ENCODE data around the gene AHCYL1. TPM values are rescaled to one million over a fixed set of nuclear protein-coding genes. Genes with fewer than 3 reads are reported as not detected.
A peak's percentile ranks its signal among the peaks of the same experiment; 100 is the strongest.

The AHCYL1 gene
- total and polyA plus RNA-seq, 10 donors, result 16.2 to 65.3 (median 50.0) TPM

DNA sequence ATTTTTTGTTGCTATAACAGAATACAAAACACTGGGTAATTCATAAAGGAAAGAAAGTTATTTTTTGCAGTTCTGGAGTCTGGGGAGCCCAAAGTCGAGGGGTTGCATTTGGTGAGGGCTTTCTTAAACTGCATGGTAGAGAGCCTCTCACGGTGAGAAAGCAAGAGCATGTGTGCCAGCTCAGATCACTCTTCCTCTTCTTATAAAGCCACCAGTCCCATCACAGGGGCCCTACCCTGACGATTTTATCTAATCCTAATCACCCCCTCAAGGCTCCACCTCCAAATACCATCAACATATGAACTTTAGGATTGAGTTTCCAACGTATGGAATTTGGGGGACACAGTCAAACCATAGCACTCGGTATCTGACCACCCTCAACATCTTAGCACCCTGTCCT lies 48.9 kb downstream of the AHCYL1 start:
- intact Hi-C loops (cut with DNase I; ENCODE audit: low total_unique reads), result no loop called here
- Histone ChIP-seq H3K36me3 (peaks cover under 1 to 23% (median 4%) of the 10 kb centered on the region in 6 donors), H3K27ac (peak overlapping the region in 5 of 8 donors; percentile 89 to 95 (median 94)), H3K4me1 (peaks cover 19 to 73% (median 50%) of the 10 kb centered on the region in 6 donors), H3K9me3 (no peaks in the 10 kb centered on the region), H3K4me3 (peak overlapping the region in 1 of 8 donors; percentile 85), H3K27me3 (replicated peaks in 1 of 7) (no peaks in the 10 kb centered on the region)
- WGBS, 5 donors, result 80 to 90% (median 85%) methylated on average over 5 of the region's 5 CpGs
- TF ChIP-seq POLR2A (IDR thresholded peaks at IDR 0.05) (no peak), POLR2AphosphoS5 (IDR thresholded peaks at IDR 0.05) (no peak)
- TF ChIP-seq, protein P1, sequence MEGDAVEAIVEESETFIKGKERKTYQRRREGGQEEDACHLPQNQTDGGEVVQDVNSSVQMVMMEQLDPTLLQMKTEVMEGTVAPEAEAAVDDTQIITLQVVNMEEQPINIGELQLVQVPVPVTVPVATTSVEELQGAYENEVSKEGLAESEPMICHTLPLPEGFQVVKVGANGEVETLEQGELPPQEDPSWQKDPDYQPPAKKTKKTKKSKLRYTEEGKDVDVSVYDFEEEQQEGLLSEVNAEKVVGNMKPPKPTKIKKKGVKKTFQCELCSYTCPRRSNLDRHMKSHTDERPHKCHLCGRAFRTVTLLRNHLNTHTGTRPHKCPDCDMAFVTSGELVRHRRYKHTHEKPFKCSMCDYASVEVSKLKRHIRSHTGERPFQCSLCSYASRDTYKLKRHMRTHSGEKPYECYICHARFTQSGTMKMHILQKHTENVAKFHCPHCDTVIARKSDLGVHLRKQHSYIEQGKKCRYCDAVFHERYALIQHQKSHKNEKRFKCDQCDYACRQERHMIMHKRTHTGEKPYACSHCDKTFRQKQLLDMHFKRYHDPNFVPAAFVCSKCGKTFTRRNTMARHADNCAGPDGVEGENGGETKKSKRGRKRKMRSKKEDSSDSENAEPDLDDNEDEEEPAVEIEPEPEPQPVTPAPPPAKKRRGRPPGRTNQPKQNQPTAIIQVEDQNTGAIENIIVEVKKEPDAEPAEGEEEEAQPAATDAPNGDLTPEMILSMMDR (IDR thresholded peaks at IDR 0.05 in 8 of 11, conservative IDR thresholded peaks at IDR 0.05 in 3 of 11), result no peak
- no peak for DNase-seq

DNA sequence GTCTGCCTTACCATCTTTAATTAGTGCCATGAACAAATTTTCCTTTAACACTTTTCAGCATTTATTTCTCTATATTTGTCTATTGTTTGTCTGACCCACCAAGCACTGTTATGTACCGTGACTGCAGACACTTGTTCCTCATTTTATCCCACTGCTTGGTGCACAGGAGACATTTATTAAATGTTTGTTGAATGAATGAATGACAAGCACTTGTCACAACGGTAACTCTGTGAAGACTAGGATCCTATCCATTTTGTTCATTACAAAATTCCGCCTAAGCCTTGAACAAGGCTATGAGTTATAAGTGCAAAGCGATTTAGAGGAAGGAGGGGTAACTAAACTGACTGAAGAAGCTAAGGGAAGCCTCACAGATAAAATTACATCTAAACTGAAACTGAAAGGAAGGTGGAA lies 49.5 kb downstream of the AHCYL1 start:
- 27 to 43% (median 35%) methylated on average over 4 of the region's 4 CpGs for WGBS, 5 donors
- no peaks in the 10 kb centered on the region for H3K27me3 ChIP-seq (replicated peaks in 1 of 7)
- TF ChIP-seq, protein P1 (IDR thresholded peaks at IDR 0.05 in 8 of 11, conservative IDR thresholded peaks at IDR 0.05 in 3 of 11), result no peak
- TF ChIP-seq POLR2A (IDR thresholded peaks at IDR 0.05) (no peak), POLR2AphosphoS5 (IDR thresholded peaks at IDR 0.05) (no peak)
- H3K27ac ChIP-seq, result peak overlapping the region; percentile 83 to 95 (median 92)
- peaks cover 5 to 29% (median 11%) of the 10 kb centered on the region in 6 donors for H3K36me3 ChIP-seq
- intact Hi-C loops (cut with DNase I; ENCODE audit: low total_unique reads), result no loop called here
- H3K4me1 ChIP-seq, result peaks cover 19 to 73% (median 50%) of the 10 kb centered on the region in 6 donors
- no peaks in the 10 kb centered on the region for H3K9me3 ChIP-seq
- peak overlapping the region; percentile 81 to 100 (median 92) for H3K4me3 ChIP-seq
- DNase-seq, result no peak

DNA sequence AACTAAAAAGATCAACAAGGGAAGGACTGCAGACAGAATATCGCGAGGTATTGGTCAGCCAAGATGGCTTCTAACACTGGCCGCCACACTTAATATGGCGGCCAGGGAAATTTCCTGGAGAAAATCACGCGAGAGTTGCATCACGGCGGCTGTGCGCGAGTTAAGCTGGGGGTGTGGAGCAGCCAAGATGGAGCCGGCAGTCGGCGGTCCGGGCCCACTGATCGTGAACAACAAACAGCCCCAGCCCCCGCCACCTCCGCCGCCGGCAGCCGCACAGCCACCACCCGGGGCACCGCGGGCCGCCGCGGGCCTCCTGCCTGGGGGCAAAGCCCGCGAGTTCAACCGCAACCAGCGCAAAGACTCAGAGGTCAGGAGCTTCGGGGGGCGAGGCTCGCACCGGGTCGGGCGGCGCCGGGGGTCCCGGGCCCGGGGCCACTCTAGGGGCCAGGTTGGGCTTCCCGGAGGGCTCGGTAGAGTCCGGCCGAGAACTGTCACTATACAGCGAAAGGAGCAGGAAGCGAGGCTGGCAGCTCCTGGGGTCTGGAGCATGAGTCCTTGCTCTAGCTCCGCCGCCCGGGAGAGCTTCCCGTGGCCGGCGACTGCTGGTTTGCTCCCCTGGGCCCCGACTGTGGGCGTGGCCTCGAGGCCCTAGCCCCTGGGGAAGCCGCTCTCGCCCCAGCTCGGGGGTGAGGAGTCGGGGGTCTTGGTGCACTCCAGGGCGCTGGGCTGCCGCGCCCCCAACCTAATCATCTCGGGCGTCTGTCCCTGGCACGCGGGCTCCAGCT lies 50.1 kb downstream of the AHCYL1 start, which contains the start of gene STRIP1:
TSS of gene STRIP1 (plus strand) at position 174 of the 785 bp plus-strand sequence. CDS start at position 188, 14 bp downstream.
- peak; percentile 97 for DNase-seq
- peaks cover 6 to 35% (median 17%) of the 10 kb centered on the region in 6 donors for H3K36me3 ChIP-seq
- H3K27ac ChIP-seq, result peak within 1 kb of the TSS; percentile 83 to 95 (median 92)
- H3K27me3 ChIP-seq (replicated peaks in 1 of 7), result no peaks in the 10 kb centered on the region
- peaks cover 19 to 69% (median 48%) of the 10 kb centered on the region in 6 donors for H3K4me1 ChIP-seq
- no peak for TF ChIP-seq POLR2A (IDR thresholded peaks at IDR 0.05)
- TF ChIP-seq, protein P1 (IDR thresholded peaks at IDR 0.05 in 8 of 11, conservative IDR thresholded peaks at IDR 0.05 in 3 of 11), result peak in 3 of 11 experiments; percentile 34 to 46 (median 43)
- peak; percentile 84 to 98 (median 90) for TF ChIP-seq POLR2AphosphoS5 (IDR thresholded peaks at IDR 0.05)
- 0% methylated on average over 33 to 66 of the region's 66 CpGs for WGBS, 5 donors
- intact Hi-C loops (cut with DNase I; ENCODE audit: low total_unique reads), result no loop called here
- H3K4me3 ChIP-seq, result peak within 1 kb of the TSS; percentile 81 to 100 (median 92)
- H3K9me3 ChIP-seq, result no peaks in the 10 kb centered on the region

DNA sequence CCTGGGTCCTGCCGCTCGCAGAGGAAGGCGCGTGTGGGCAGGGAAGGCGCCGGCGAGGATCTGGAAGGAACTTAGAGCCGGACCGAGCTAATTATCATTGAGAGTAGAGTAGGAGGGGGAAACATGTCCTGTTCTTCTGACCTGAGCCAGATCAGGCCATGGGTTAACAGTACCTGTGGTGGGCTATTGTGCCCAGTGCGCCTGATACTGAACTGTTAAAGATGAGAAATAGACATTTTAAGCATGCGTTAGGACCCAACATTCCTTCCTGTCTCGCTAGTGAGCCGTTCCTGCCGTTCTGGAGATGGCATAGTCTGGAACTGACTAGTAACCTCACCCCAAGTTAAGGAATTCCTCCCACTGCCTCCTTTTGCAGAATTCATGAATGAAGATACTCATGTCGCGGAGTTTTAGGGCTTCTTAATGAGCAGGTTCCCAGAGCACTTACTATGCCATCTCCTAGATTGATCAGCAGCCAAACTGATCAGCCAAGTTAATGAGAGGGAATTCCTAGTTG lies 50.7 kb downstream of the AHCYL1 start:
- 10 to 11% (median 10%) methylated on average over 16 of the region's 16 CpGs for WGBS, 5 donors
- no peak for DNase-seq
- Histone ChIP-seq H3K4me1 (peaks cover 19 to 63% (median 44%) of the 10 kb centered on the region in 6 donors), H3K36me3 (peaks cover 6 to 41% (median 23%) of the 10 kb centered on the region in 6 donors), H3K9me3 (no peaks in the 10 kb centered on the region), H3K4me3 (peak overlapping the region; percentile 81 to 100 (median 92)), H3K27me3 (replicated peaks in 1 of 7) (no peaks in the 10 kb centered on the region), H3K27ac (peak overlapping the region; percentile 83 to 95 (median 92))
- intact Hi-C loops (cut with DNase I; ENCODE audit: low total_unique reads), result no loop called here
- TF ChIP-seq POLR2AphosphoS5 (IDR thresholded peaks at IDR 0.05) (no peak), POLR2A (IDR thresholded peaks at IDR 0.05) (no peak)
- TF ChIP-seq, protein P1 (IDR thresholded peaks at IDR 0.05 in 8 of 11, conservative IDR thresholded peaks at IDR 0.05 in 3 of 11), result no peak
